Endothelial cell of umbilical vein (primary cell): ENCODE results near the gene SLC1A3. TPM values are rescaled to one million over a fixed set of nuclear protein-coding genes. Genes with fewer than 3 reads are reported as not detected.

Source experiments
- BruUV-seq: library from RNA; stranded (reverse); fragments of 400-500 nt; replicated peaks from 2 replicates; lab custom pipeline; 2021; lab: Mats Ljungman, UMichigan
- CTCF ChIA-PET: fragments of 300-600, 350-600 bp; sonication (Branson Sonifier 250); formaldehyde crosslinking; loops from one replicate; lab custom pipeline; 2021; ENCODE audit warnings: antibody characterized with exemption, inconsistent platforms; lab: Charles Lee
- POLR2A ChIA-PET: fragments of 300-600, 350-600 bp; sonication (Branson Sonifier 250); formaldehyde crosslinking; loops from one replicate; lab custom pipeline; 2021; ENCODE audit warnings: antibody characterized with exemption, inconsistent platforms; lab: Charles Lee
- DNase-seq: peaks from one replicate; pipeline ENCODE4 v3.0.0-alpha.2; 2011; ENCODE audit warnings: low read depth, low spot score
- FAIRE-seq: peaks from 2 replicates; lab custom pipeline; 2011; peaks lifted over from hg19 to GRCh38; lab: Jason Lieb, UNC
- H2AFZ ChIP-seq: 2 replicates; pipeline ENCODE4 v1.6.0; 2012; ENCODE audit warnings: low read depth, low read length, control low read depth, inconsistent platforms
- H3K27ac ChIP-seq: 2 replicates; pipeline ENCODE4 v1.5.1; 2011; ENCODE audit warnings: low read depth, mild to moderate bottlenecking, control low read depth, low read length, moderate library complexity; ENCODE audit not compliant: insufficient read depth
- H3K27me3 ChIP-seq, 2 experiments: 2 replicates each; pipeline versions ENCODE4 v1.6.0 to v1.6.1; 2011; ENCODE audit warnings: low read length in 2 of 2, mixed read lengths in 1 of 2; ENCODE audit not compliant: control insufficient read depth in 2 of 2, insufficient read depth in 2 of 2
- H3K36me3 ChIP-seq, 2 experiments: 2 replicates in 1 of 2; 3 replicates in 1 of 2; pipeline ENCODE4 v1.5.1; 2011; ENCODE audit warnings: low read length in 2 of 2, mild to moderate bottlenecking in 1 of 2, moderate library complexity in 1 of 2; ENCODE audit not compliant: control insufficient read depth in 2 of 2, insufficient read depth in 2 of 2; ENCODE audit errors: extremely low read depth in 1 of 2
- H3K4me1 ChIP-seq: 3 replicates; pipeline ENCODE4 v1.5.1; 2011; ENCODE audit warnings: mild to moderate bottlenecking, low read length; ENCODE audit not compliant: control insufficient read depth, insufficient read depth; ENCODE audit errors: extremely low read depth
- H3K4me2 ChIP-seq: 2 replicates; pipeline ENCODE4 v1.6.1; 2011; ENCODE audit warnings: low read length, control low read depth, mixed read lengths; ENCODE audit not compliant: insufficient read depth
- H3K4me3 ChIP-seq, 3 experiments: fragments of 200-600 bp in 1 of 3; sonication (generic), shearing (Covaris generic) in 1 of 3; replicated peaks in 1 of 3; 2 replicates each; pipeline ENCODE4 v1.5.1; 2011 to 2016; ENCODE audit warnings: control low read depth in 3 of 3, low read length in 3 of 3, mild to moderate bottlenecking in 2 of 3, inconsistent platforms in 1 of 3, low read depth in 1 of 3, moderate library complexity in 1 of 3; ENCODE audit not compliant: insufficient read depth in 1 of 3
- H3K79me2 ChIP-seq: 2 replicates; pipeline ENCODE4 v1.6.0; 2012; ENCODE audit warnings: low read length, inconsistent platforms; ENCODE audit not compliant: control insufficient read depth, insufficient read depth
- H3K9ac ChIP-seq: replicated peaks from 2 replicates; pipeline ENCODE3; 2011; ENCODE audit warnings: low read length, control low read depth; ENCODE audit not compliant: insufficient read depth; ENCODE audit errors: extremely low read depth
- H3K9me1 ChIP-seq: replicated peaks from 3 replicates; pipeline ENCODE4 v1.6.0; 2011; ENCODE audit warnings: mild to moderate bottlenecking, low read length; ENCODE audit not compliant: control insufficient read depth, insufficient read depth; ENCODE audit errors: extremely low read depth
- H3K9me3 ChIP-seq: replicated peaks from 2 replicates; pipeline ENCODE4 v1.5.1; 2012; ENCODE audit warnings: low read length, inconsistent platforms; ENCODE audit not compliant: control insufficient read depth, insufficient read depth
- H4K20me1 ChIP-seq: replicated peaks from 2 replicates; pipeline ENCODE3; 2011; ENCODE audit warnings: mild to moderate bottlenecking, low read length; ENCODE audit not compliant: control insufficient read depth, insufficient read depth; ENCODE audit errors: extremely low read depth
- CTCF ChIP-seq, 2 donors: IDR thresholded peaks; 1 replicate in 1 of 2; 2 replicates in 1 of 2; pipeline ENCODE4 v1.5.1; 2011; ENCODE audit warnings: low read length in 2 of 2, mild to moderate bottlenecking in 2 of 2, moderate library complexity in 2 of 2, control low read depth in 1 of 2, inconsistent platforms in 1 of 2, low read depth in 1 of 2; ENCODE audit not compliant: insufficient read depth in 1 of 2; ENCODE audit errors: extremely low read depth in 1 of 2
- EZH2 ChIP-seq: IDR thresholded peaks from 2 replicates; pipeline ENCODE4 v1.6.1; 2012; ENCODE audit warnings: borderline replicate concordance, low read depth, mild to moderate bottlenecking, moderate library complexity, low read length, inconsistent platforms; ENCODE audit not compliant: severe bottlenecking
- JUN ChIP-seq: IDR thresholded peaks from 2 replicates; pipeline ENCODE4 v1.6.1; 2011; ENCODE audit warnings: borderline replicate concordance, low read depth; ENCODE audit not compliant: insufficient read length, insufficient read depth
- MAX ChIP-seq: IDR thresholded peaks from 2 replicates; pipeline ENCODE4 v1.6.1; 2011; ENCODE audit not compliant: insufficient read depth, insufficient read length
- MYC ChIP-seq: IDR thresholded peaks from one replicate; pipeline ENCODE4 v1.6.1; 2011; ENCODE audit warnings: mild to moderate bottlenecking, low read depth, low read length
- POLR2A ChIP-seq: IDR thresholded peaks from 2 replicates; pipeline ENCODE4 v1.6.1; 2012; ENCODE audit warnings: low read depth, mild to moderate bottlenecking, control low read depth, low read length
- POLR2AphosphoS5 ChIP-seq: IDR thresholded peaks from 2 replicates; pipeline ENCODE4 v1.6.1; 2012; ENCODE audit warnings: low read depth, mild to moderate bottlenecking, control low read depth, low read length, moderate library complexity; ENCODE audit not compliant: insufficient read depth
- dilution Hi-C: fragments of 300-500 bp; cut with MboI; formaldehyde crosslinking; loops from one replicate; pipeline ENCODE4 v1.15.0; 2019; ENCODE audit warnings: low sequenced_read_pairs; ENCODE audit not compliant: extremely low pct_ligation_motif_present
- intact Hi-C: fragments of 100-400 bp; cut with micrococcal nuclease; formaldehyde crosslinking; loops from one replicate; pipeline ENCODE4 v1.10.0; 2022
- polyA plus RNA-seq, 4 experiments: library from polyadenylated mRNA; depleted of rRNA in 3 of 4; stranded (reverse) in 3 of 4; unstranded in 1 of 4; fragments of >200 nt; gene quantifications; 2 replicates each; pipeline versions ENCODE4 v1.2.1 to v1.2.3, GENCODE V29; 2011 to 2012; ENCODE audit warnings: missing spikeins in 1 of 4
- total RNA-seq: library from RNA; stranded (reverse); gene quantifications from 2 replicates; pipeline ENCODE4 v1.2.3, GENCODE V29; 2021

SLC1A3 gene
- total and polyA plus RNA-seq, 2 donors (not counting 3 experiments of a cell fraction or from before 2014, with no cell fraction given), result 0.36 TPM; not detected in 1

DNA sequence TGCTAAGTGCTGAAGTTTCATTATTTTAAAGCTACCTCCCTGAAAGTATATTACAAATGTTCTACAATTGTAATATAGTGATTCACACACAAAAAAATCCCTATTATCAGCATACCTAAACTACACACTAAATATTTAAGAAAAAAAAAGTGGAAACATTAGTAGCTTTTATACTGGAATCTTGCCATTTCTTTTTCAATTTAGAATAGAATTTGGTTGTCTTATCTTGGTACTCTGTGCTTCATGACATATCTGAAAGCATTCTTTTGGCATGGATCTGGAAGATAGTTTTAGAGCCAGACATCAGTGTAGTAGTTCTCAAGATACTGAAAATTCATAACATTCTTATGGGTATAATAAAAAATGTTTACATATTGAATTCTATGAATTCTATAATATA is 35.0 kb downstream of the SLC1A3 start:
- Histone ChIP-seq H3K27ac (no peak overlapping the region), H3K4me3 (no peak overlapping the region), H3K9me3 (no peaks in the 10 kb centered on the region), H2AFZ (no peak overlapping the region), H3K9ac (no peak overlapping the region), H3K4me1 (no peaks in the 10 kb centered on the region), H3K4me2 (no peak overlapping the region), H3K27me3 (no peaks in the 10 kb centered on the region), H4K20me1 (no peaks in the 10 kb centered on the region), H3K79me2 (no peaks in the 10 kb centered on the region), H3K9me1 (no peaks in the 10 kb centered on the region), H3K36me3 (no peaks in the 10 kb centered on the region)
- intact Hi-C loops, result no loop called here
- dilution Hi-C loops, result no loop called here
- ChIA-PET CTCF (interaction anchor here (0.6 to 1.8 kb wide), 2 partner anchors 9 to 19 kb away, joined by 3 to 4 read pairs; no protein-coding TSS in a partner anchor), POLR2A (no interaction called here)
- no peak for FAIRE-seq
- no TSS peak for BruUV-seq
- no peak for DNase-seq
- TF ChIP-seq MYC (no peak), CTCF (IDR thresholded peaks at IDR 0.05; ENCODE audit: extremely low read depth in 1 of 2, insufficient read depth in 1 of 2, low read depth in 1 of 2, low read length in 2 of 2) (no peak), POLR2A (no peak), POLR2AphosphoS5 (no peak), EZH2 (no peak), JUN (no peak), MAX (no peak)
